Measurements from ENCODE around the gene ACP5. TPM values are rescaled to one million over a fixed set of nuclear protein-coding genes. Genes with fewer than 3 reads are reported as not detected.
"Not testable (repeated sequence)": the region's sequence is repeated elsewhere in the genome, so short reads cannot be mapped to it uniquely, and the experiment has no call there.

ACP5 gene
- total and polyA plus RNA-seq, 2 of the 4 experiments (the other 2 are of a cell fraction), result 0.54 to 1.2 TPM

- H3K4me2 ChIP-seq (ENCODE audit: low read depth, low read length); intact Hi-C loops (cut with micrococcal nuclease): not testable (repeated sequence)
These were observed 22.3 kb upstream of the ACP5 start for GRCh38 chr19:11599704-11600103.

More at GRCh38 chr19:11599704-11600103, 22.3 kb upstream of the ACP5 start:
- H3K9me3 ChIP-seq (ENCODE audit: control insufficient read depth, insufficient read depth, low read length); ATAC-seq (ENCODE audit: low read depth); CTCF ChIA-PET; H3K18ac ChIP-seq (ENCODE audit: low read depth, low read length); DNase-seq; H3K27me3 ChIP-seq (ENCODE audit: control insufficient read depth, insufficient read depth, low read length); H2BK15ac ChIP-seq (ENCODE audit: low read depth, low read length); H2AK5ac ChIP-seq (ENCODE audit: low read depth, low read length); H4K5ac ChIP-seq (ENCODE audit: low read depth, low read length); H3K4me3 ChIP-seq (ENCODE audit: insufficient read depth, low read depth, low read length); POLR2A ChIA-PET (ENCODE audit: unreplicated experiment); H3K4me1 ChIP-seq (ENCODE audit: control insufficient read depth, insufficient read depth, low read length); H2AFZ ChIP-seq (replicated peaks; ENCODE audit: low read length, poor library complexity); H3K9ac ChIP-seq (ENCODE audit: low read depth, low read length); H4K8ac ChIP-seq (ENCODE audit: low read depth in 2 of 2, low read length in 2 of 2); H3K4ac ChIP-seq (ENCODE audit: low read depth, low read length); H2AK9ac ChIP-seq (replicated peaks; ENCODE audit: low read depth, low read length, poor library complexity); H2BK120ac ChIP-seq (ENCODE audit: low read depth, low read length); H3K14ac ChIP-seq (replicated peaks; ENCODE audit: low read depth, low read length); in situ Hi-C loops (cut with MboI; ENCODE audit: low sequenced_read_pairs); H3K27ac ChIP-seq (ENCODE audit: insufficient read depth, low read length); H4K91ac ChIP-seq (ENCODE audit: insufficient read depth, low read depth, low read length); H2BK5ac ChIP-seq (ENCODE audit: low read depth, low read length, poor library complexity, severe bottlenecking); H2BK20ac ChIP-seq (ENCODE audit: low read depth, low read length); dilution Hi-C loops (cut with HindIII; ENCODE audit: low sequenced_read_pairs, unreplicated experiment); H3K23ac ChIP-seq (ENCODE audit: low read depth, low read length); H3K56ac ChIP-seq (ENCODE audit: extremely low read depth, insufficient read depth, low read length); H3K9me1 ChIP-seq (ENCODE audit: insufficient read depth, low read length); BruUV-seq (replicated peaks): not testable (repeated sequence)
- H3K36me3 ChIP-seq (ENCODE audit: control insufficient read depth, insufficient read depth, low read length), result peaks cover 17% of the 10 kb centered on the region
- WGBS, 2 experiments (ENCODE audit: extremely low coverage in 2 of 2, insufficient read length in 1 of 2), result 100% methylated on average over 2 of the region's 8 CpGs; no CpG with 5 or more reads in 1 of the 2 experiments
- peaks cover 20 to 56% of the 10 kb centered on the region in 2 experiments for H3K79me1 ChIP-seq (ENCODE audit: low read depth in 1 of 2, low read length in 2 of 2)
- H4K20me1 ChIP-seq (ENCODE audit: insufficient read depth, low read length), result peaks cover 50% of the 10 kb centered on the region

All from IMR-90 (cell line).